Neural cell (in vitro differentiated cells): ENCODE data around the gene CHST11. TPM values are rescaled to one million over a fixed set of nuclear protein-coding genes. Genes with fewer than 3 reads are reported as not detected.

Experiments used
- H2AFZ ChIP-seq: fragments of 200-600, 300-800 bp; sonication (generic), shearing (Covaris generic); 2 replicates; pipeline ENCODE4 v1.6.0; 2014; ENCODE audit warnings: low read depth, mild to moderate bottlenecking, antibody characterized with exemption, low read length, moderate library complexity
- H3F3A ChIP-seq: fragments of 200-600 bp; shearing (Covaris generic); 2 replicates; pipeline ENCODE4 v1.6.1; 2016; ENCODE audit warnings: mild to moderate bottlenecking, moderate library complexity, mixed read lengths, antibody characterized with exemption, low read length; ENCODE audit not compliant: insufficient read depth, poor library complexity, severe bottlenecking
- H3K27ac ChIP-seq: fragments of 200-600, 300-800 bp; sonication (generic), shearing (Covaris generic); 2 replicates; pipeline ENCODE4 v1.5.1; 2014; ENCODE audit warnings: mild to moderate bottlenecking, low read length, moderate library complexity
- H3K27me3 ChIP-seq: fragments of 300-800, 200-600 bp; sonication (generic), shearing (Covaris generic); 2 replicates; pipeline ENCODE4 v1.6.0; 2014; ENCODE audit warnings: mild to moderate bottlenecking, low read depth, low read length, moderate library complexity; ENCODE audit not compliant: insufficient read depth
- H3K36me3 ChIP-seq: fragments of 300-800, 200-600 bp; sonication (generic), shearing (Covaris generic); 2 replicates; pipeline ENCODE4 v1.5.1; 2014; ENCODE audit warnings: mild to moderate bottlenecking, antibody characterized with exemption, low read length, moderate library complexity; ENCODE audit not compliant: insufficient read depth
- H3K4me2 ChIP-seq: fragments of 300-800, 200-600 bp; sonication (generic), shearing (Covaris generic); 2 replicates; pipeline ENCODE4 v1.6.0; 2014; ENCODE audit warnings: mild to moderate bottlenecking, low read length
- H3K4me3 ChIP-seq: fragments of 300-800, 200-600 bp; sonication (generic), shearing (Covaris generic); 2 replicates; pipeline ENCODE4 v1.5.1; 2014; ENCODE audit warnings: mild to moderate bottlenecking, low read length, moderate library complexity
- H3K79me2 ChIP-seq: fragments of 200-600 bp; shearing (Covaris generic); replicated peaks from 2 replicates; pipeline ENCODE4 v1.6.0; 2014; ENCODE audit warnings: mild to moderate bottlenecking, low read length, moderate library complexity; ENCODE audit not compliant: insufficient read depth
- H3K9ac ChIP-seq: fragments of 300-800, 200-600 bp; sonication (generic), shearing (Covaris generic); 2 replicates; pipeline ENCODE4 v1.6.1; 2016; ENCODE audit warnings: mild to moderate bottlenecking, low read length, mixed read lengths
- H3K9me2 ChIP-seq: fragments of 200-600 bp; shearing (Covaris generic); 2 replicates; pipeline ENCODE4 v1.6.1; 2016; ENCODE audit warnings: mild to moderate bottlenecking, low read length, mixed read lengths; ENCODE audit not compliant: insufficient read depth
- H3K9me3 ChIP-seq: fragments of 200-600, 300-800 bp; sonication (generic), shearing (Covaris generic); 2 replicates; pipeline ENCODE4 v1.6.1; 2016; ENCODE audit warnings: mild to moderate bottlenecking, mixed run types, low read length, moderate library complexity, mixed read lengths
- H4K20me1 ChIP-seq: fragments of 200-600 bp; shearing (Covaris generic); 2 replicates; pipeline ENCODE4 v1.6.1; 2016; ENCODE audit warnings: mild to moderate bottlenecking, mixed run types; ENCODE audit not compliant: insufficient read depth
- EP300 ChIP-seq: fragments of 450-650 bp; conservative IDR thresholded peaks from 2 replicates; pipeline ENCODE4 v1.6.1; 2014; ENCODE audit warnings: antibody characterized with exemption, mild to moderate bottlenecking, moderate library complexity; ENCODE audit not compliant: poor library complexity, severe bottlenecking
- EZH2 ChIP-seq: fragments of 200-600, 300-800 bp; shearing (Covaris generic), sonication (generic); IDR thresholded peaks from 2 replicates; pipeline ENCODE4 v1.6.1; 2014; ENCODE audit warnings: antibody characterized with exemption, low read length, borderline replicate concordance, mild to moderate bottlenecking; ENCODE audit not compliant: insufficient read depth, poor library complexity, severe bottlenecking
- MXI1 ChIP-seq: fragments of 450-650 bp; conservative IDR thresholded peaks from 2 replicates; pipeline ENCODE4 v1.6.1; 2014; ENCODE audit warnings: antibody characterized with exemption, mild to moderate bottlenecking; ENCODE audit not compliant: poor library complexity, severe bottlenecking
- POLR2AphosphoS5 ChIP-seq: IDR thresholded peaks from 2 replicates; pipeline ENCODE4 v1.6.1; 2012
- RAD21 ChIP-seq: fragments of 450-650 bp; conservative IDR thresholded peaks from 2 replicates; pipeline ENCODE4 v1.6.1; 2014; ENCODE audit warnings: antibody characterized with exemption, mild to moderate bottlenecking, moderate library complexity
- SMC3 ChIP-seq: fragments of 450-650 bp; conservative IDR thresholded peaks from 2 replicates; pipeline ENCODE4 v1.6.1; 2014; ENCODE audit warnings: antibody characterized with exemption, mild to moderate bottlenecking, moderate library complexity; ENCODE audit not compliant: poor library complexity
- TAF1 ChIP-seq: IDR thresholded peaks from 2 replicates; pipeline ENCODE4 v1.6.1; 2012; ENCODE audit warnings: low read depth
- polyA plus RNA-seq: library from polyadenylated mRNA; depleted of rRNA; stranded (reverse); fragments of >200 nt; gene quantifications from 2 replicates; pipeline ENCODE4 v1.2.3, GENCODE V29; 2014
- TF ChIP-seq, protein P1 (sequence below): IDR thresholded peaks from 2 replicates; pipeline ENCODE4 v1.6.1; 2012; ENCODE audit warnings: borderline replicate concordance
- TF ChIP-seq, protein P2 (sequence below): fragments of 450-650 bp; IDR thresholded peaks from 2 replicates; pipeline ENCODE4 v1.5.1; 2014; ENCODE audit warnings: antibody characterized with exemption, mild to moderate bottlenecking, moderate library complexity; ENCODE audit not compliant: poor library complexity, severe bottlenecking

CHST11 gene
- polyA plus RNA-seq, 1 donor from 2014 or later, result 15.0 TPM

DNA sequence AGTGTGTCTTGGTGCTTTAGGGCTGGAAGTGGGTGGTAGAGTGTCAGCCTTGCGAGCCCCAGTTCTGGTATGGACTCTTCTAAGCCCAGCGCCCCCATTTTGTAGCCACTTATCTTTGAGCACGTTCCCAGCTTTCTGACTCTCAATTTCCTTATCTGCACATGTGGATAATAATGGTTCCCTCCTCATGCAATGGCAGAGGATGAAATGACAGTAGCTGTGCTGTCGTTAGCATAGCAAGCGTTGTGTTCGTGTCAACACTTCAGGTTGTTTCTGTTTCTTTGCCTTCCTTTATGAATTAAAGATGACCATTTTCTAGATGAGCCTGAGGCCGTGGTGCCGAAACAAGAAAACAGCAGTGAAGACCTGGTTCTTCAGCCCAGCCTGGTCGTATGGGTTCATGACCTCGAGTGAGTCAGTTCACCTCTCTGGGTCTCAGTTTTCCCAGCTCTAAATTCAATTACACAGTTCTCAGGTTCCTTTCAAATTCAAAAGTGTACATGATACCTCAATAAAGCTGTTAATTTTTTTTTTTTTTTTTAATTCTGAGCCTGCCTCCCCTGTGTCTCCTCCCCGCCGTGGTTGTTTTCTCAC, 268.3 kb downstream of the CHST11 start:
- Histone ChIP-seq H3K27ac (peak overlapping the region; percentile 87), H3F3A (peaks cover 5% of the 10 kb centered on the region), H3K27me3 (no peaks in the 10 kb centered on the region), H3K4me2 (no peak overlapping the region), H2AFZ (no peak overlapping the region), H3K9ac (no peak overlapping the region), H3K79me2 (no peaks in the 10 kb centered on the region), H4K20me1 (no peaks in the 10 kb centered on the region), H3K9me2 (no peaks in the 10 kb centered on the region), H3K36me3 (no peaks in the 10 kb centered on the region), H3K4me3 (peak overlapping the region; percentile 40), H3K9me3 (no peaks in the 10 kb centered on the region)
- peak; percentile 27 for TF ChIP-seq POLR2AphosphoS5
- no peak for TF ChIP-seq EZH2
- TF ChIP-seq, protein P1, sequence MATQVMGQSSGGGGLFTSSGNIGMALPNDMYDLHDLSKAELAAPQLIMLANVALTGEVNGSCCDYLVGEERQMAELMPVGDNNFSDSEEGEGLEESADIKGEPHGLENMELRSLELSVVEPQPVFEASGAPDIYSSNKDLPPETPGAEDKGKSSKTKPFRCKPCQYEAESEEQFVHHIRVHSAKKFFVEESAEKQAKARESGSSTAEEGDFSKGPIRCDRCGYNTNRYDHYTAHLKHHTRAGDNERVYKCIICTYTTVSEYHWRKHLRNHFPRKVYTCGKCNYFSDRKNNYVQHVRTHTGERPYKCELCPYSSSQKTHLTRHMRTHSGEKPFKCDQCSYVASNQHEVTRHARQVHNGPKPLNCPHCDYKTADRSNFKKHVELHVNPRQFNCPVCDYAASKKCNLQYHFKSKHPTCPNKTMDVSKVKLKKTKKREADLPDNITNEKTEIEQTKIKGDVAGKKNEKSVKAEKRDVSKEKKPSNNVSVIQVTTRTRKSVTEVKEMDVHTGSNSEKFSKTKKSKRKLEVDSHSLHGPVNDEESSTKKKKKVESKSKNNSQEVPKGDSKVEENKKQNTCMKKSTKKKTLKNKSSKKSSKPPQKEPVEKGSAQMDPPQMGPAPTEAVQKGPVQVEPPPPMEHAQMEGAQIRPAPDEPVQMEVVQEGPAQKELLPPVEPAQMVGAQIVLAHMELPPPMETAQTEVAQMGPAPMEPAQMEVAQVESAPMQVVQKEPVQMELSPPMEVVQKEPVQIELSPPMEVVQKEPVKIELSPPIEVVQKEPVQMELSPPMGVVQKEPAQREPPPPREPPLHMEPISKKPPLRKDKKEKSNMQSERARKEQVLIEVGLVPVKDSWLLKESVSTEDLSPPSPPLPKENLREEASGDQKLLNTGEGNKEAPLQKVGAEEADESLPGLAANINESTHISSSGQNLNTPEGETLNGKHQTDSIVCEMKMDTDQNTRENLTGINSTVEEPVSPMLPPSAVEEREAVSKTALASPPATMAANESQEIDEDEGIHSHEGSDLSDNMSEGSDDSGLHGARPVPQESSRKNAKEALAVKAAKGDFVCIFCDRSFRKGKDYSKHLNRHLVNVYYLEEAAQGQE, result no peak
- no peak for TF ChIP-seq EP300
- TF ChIP-seq SMC3, result no peak

- Histone ChIP-seq H3K79me2 (no peaks in the 10 kb centered on the region), H4K20me1 (no peaks in the 10 kb centered on the region), H3K4me2 (no peak overlapping the region), H3F3A (peaks cover 5% of the 10 kb centered on the region), H2AFZ (no peak overlapping the region), H3K27me3 (no peaks in the 10 kb centered on the region), H3K9me2 (no peaks in the 10 kb centered on the region), H3K9me3 (no peaks in the 10 kb centered on the region), H3K4me3 (no peak overlapping the region), H3K36me3 (no peaks in the 10 kb centered on the region), H3K27ac (peak overlapping the region; percentile 87), H3K9ac (no peak overlapping the region)
- TF ChIP-seq RAD21 (no peak), MXI1 (no peak), EZH2 (no peak), TAF1 (no peak), POLR2AphosphoS5 (no peak), SMC3 (no peak), EP300 (no peak)
- TF ChIP-seq, protein P1, result no peak
- TF ChIP-seq, protein P2, sequence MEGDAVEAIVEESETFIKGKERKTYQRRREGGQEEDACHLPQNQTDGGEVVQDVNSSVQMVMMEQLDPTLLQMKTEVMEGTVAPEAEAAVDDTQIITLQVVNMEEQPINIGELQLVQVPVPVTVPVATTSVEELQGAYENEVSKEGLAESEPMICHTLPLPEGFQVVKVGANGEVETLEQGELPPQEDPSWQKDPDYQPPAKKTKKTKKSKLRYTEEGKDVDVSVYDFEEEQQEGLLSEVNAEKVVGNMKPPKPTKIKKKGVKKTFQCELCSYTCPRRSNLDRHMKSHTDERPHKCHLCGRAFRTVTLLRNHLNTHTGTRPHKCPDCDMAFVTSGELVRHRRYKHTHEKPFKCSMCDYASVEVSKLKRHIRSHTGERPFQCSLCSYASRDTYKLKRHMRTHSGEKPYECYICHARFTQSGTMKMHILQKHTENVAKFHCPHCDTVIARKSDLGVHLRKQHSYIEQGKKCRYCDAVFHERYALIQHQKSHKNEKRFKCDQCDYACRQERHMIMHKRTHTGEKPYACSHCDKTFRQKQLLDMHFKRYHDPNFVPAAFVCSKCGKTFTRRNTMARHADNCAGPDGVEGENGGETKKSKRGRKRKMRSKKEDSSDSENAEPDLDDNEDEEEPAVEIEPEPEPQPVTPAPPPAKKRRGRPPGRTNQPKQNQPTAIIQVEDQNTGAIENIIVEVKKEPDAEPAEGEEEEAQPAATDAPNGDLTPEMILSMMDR, result no peak
Observed at GRCh38 chr12:104725610-104726009, 268.9 kb downstream of the CHST11 start.
